Measurements from ENCODE around the gene SH3RF2. TPM values are rescaled to one million over a fixed set of nuclear protein-coding genes. Genes with fewer than 3 reads are reported as not detected.
A peak's percentile ranks its signal among the peaks of the same experiment; 100 is the strongest.
"Not testable (repeated sequence)": the region's sequence is repeated elsewhere in the genome, so short reads cannot be mapped to it uniquely, and the experiment has no call there.

SH3RF2 gene
- total RNA-seq, 4 donors from 2014 or later: 0.65 to 4.2 (median 2.1) TPM

DNA sequence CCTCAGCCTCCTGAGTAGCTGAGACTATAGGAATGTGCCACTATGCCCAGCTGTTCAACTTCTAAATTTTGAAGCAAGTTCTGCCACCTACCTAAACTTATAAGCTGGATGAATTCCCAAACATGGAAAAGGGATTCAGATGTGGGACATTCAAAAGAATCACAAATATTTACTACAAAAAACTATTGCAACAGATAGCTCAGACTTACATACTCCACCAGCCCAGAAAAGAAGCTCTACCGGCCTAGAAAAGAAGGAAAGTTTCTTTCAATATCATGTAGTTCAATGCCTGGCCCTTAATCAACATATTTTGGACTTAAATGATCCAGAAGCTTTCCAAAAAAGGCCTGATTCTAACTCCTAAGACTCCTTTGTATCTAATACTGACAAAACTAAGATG is 23.8 kb downstream of the SH3RF2 start:
- DNase-seq (ENCODE audit: low spot score) (no peak), ATAC-seq (ENCODE audit: low FRiP score) (no peak)
- TF ChIP-seq, protein P1, sequence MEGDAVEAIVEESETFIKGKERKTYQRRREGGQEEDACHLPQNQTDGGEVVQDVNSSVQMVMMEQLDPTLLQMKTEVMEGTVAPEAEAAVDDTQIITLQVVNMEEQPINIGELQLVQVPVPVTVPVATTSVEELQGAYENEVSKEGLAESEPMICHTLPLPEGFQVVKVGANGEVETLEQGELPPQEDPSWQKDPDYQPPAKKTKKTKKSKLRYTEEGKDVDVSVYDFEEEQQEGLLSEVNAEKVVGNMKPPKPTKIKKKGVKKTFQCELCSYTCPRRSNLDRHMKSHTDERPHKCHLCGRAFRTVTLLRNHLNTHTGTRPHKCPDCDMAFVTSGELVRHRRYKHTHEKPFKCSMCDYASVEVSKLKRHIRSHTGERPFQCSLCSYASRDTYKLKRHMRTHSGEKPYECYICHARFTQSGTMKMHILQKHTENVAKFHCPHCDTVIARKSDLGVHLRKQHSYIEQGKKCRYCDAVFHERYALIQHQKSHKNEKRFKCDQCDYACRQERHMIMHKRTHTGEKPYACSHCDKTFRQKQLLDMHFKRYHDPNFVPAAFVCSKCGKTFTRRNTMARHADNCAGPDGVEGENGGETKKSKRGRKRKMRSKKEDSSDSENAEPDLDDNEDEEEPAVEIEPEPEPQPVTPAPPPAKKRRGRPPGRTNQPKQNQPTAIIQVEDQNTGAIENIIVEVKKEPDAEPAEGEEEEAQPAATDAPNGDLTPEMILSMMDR (IDR thresholded peaks at IDR 0.05): no peak

DNA sequence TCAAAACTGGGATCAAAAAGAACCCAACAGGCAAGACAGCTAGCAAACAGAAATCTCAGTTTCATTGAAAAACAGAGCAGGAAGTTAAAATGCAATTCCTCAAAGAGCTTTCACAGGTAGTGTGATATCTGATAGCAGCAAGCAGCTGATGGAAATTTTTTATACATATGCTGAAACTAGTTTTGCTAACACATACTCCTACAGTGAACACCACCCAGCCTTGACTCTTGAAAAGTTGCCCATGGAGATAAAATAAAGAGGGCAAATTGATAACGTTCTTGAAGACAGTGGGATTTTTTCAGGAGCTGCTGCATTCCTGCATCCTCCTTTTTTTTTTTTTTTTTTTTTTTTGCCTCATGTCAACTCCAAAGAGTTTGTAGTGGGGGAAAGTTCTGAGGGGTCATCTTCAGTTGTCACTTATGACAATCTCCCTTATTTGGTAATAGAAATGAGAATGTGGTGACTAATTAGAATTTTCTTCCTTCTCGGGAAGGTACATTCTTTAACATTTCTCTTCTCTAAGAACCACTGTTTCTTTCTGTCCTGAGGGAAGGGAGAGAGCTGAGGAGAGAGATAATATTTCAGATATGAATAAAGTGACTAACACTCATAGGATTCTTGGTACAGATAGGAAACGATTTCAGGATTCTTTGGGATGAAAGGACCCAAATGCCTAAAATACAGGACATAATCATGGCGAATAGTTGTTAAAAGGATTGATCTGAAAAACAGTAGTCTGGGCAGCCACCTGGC is 24.6 kb downstream of the SH3RF2 start:
- TF ChIP-seq, protein P1 (IDR thresholded peaks at IDR 0.05): no peak
- no peak for ATAC-seq (ENCODE audit: low FRiP score)
- no peak for DNase-seq (ENCODE audit: low spot score)

DNA sequence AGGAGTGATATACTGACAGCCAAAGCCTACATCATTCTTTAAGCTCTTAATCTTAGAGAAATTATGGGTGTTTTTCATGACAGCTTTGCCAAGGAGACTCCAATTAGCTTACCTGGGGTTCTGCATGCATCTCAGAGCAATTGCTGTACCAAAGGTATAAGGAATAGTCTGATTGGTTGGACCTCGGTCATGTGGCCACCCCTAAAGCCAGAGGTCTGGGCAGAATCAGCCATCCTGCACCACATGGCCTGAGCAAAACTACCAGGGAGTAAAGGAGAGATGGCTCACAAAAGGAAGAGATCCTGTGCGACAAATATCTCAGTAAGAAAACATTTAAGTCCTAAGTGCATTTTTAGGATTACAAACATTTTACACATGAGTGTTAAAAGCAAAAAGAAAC is 25.6 kb downstream of the SH3RF2 start:
- ATAC-seq (ENCODE audit: low FRiP score): no peak
- TF ChIP-seq, protein P1 (IDR thresholded peaks at IDR 0.05): no peak
- DNase-seq (ENCODE audit: low spot score): no peak

GRCh38 chr5:145964008-145964407 is 27.6 kb downstream of the SH3RF2 start:
- ATAC-seq (ENCODE audit: low FRiP score); DNase-seq (ENCODE audit: low spot score): not testable (repeated sequence)

DNA sequence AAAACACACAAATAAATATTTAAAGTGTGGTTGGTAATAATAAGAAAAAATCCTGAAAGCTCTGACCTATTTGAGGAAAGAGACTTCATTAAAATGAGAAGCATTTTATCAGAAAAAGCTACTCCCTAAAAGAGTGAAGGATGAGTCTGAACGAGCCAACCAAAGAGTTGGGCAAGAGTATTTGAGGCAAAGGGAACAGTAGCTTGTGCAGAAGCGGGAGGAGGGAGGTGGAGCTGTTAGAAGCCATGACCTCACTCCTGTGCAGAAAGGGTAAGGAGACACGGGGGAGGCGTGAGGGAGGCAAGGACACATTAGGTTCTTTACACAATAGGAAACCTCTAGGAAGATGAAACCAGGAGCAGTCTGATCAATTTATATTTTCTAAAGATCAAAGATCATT is 29.4 kb downstream of the SH3RF2 start:
- DNase-seq (ENCODE audit: low spot score): no peak
- ATAC-seq (ENCODE audit: low FRiP score): peak; percentile 97
- TF ChIP-seq, protein P1 (IDR thresholded peaks at IDR 0.05): no peak

DNA sequence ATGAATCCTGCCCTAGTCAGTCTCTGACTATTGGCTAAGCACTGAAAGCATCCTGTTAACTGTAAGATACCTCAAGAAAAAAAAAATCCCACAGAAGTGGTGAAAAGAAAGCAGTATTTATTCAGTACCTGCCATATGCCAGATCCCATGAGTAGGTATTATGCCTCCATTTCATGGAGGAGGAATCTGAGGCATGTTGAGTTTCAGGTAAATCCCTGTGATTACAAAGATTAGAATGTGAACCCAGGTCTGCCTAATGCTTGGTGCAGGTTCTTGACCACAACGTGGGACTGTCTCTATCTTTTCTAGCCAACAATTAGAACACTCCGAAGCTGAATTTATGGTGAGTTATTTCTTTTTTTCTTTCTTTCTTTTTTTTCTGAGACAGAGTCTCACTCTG is 30.9 kb downstream of the SH3RF2 start:
- no peak for DNase-seq (ENCODE audit: low spot score)
- no peak for ATAC-seq (ENCODE audit: low FRiP score)
- TF ChIP-seq, protein P1 (IDR thresholded peaks at IDR 0.05): no peak

GRCh38 chr5:145968970-145969713 is 32.8 kb downstream of the SH3RF2 start:
- no peak for DNase-seq (ENCODE audit: low spot score)
- ATAC-seq (ENCODE audit: low FRiP score): no peak
- TF ChIP-seq, protein P1 (IDR thresholded peaks at IDR 0.05): no peak
